ENCODE results near the gene OAS3.

The OAS3 gene

DNA sequence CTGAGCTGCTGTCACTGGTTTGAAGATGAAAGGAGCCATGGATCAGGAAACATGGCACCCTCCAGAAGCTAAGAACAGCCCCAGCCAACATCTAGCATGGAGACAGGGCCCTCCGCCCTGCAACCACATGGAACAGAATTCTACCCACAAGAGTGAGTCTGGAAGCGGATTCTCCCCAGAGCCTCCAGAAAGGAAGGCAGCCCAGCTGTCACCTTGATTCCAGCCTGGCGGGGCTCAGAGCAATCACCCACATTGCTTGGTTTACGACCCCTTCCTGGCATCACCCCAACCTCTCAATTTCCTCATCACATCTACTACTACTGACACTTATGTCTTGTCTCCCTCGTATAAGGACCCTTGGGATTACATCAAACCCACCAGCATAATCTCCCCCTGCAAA is 78.5 kb downstream of the OAS3 start:
- no peak for DNase-seq (ENCODE audit: low read depth)

DNA sequence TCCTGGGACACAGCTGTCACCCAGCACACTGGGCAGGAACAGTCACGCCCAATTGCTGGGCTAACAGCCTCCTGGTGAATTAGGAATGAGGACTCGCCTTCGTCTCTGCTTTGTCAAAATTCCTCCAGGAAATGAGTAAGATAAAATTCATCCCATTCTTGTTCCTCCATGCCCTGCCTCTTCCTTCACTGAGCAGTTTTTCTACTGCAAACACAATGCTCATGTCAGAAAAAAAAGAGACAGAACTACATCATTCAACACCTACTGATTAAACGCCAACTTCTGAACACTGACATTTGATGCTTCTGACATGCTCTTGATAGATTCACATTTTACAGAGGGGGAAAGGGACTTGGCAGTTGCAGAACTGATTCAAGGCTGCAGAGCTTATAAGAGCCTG is 80.8 kb downstream of the OAS3 start:
- no peak for DNase-seq (ENCODE audit: low read depth)

DNA sequence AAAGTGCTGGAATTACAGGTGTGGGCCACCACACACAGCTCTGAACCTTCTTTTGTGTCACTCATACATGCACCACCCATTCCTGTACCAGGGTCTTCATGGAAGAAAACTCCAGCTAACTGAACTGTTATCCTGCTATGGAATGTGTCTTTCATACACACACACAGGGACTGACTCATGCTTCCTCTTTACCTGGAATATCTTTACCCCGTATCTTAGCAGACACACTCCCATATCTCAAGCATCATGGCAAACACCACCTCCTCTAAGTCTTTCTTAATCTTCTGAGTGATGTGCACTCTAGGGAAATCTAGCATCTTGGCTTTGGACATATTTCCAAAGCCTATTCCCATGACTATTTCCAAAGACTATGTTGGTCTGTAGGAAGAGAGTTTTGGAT is 83.2 kb downstream of the OAS3 start:
- DNase-seq (ENCODE audit: low read depth) = no peak

Measured in activated gamma-delta T cell treated with anti-CD3 and anti-CD28 coated beads, Interleukin-2, amount 50 U/mL, for 16 hours (primary cell).